Kidney (tissue), 14 donors: ENCODE results near the gene PIP5K1B. TPM values are rescaled to one million over a fixed set of nuclear protein-coding genes. Genes with fewer than 3 reads are reported as not detected.

ENCODE experiments used
- DNase-seq, 5 donors: peaks; one replicate each; pipeline ENCODE4 v3.0.0-alpha.2; 2013 to 2020
- FAIRE-seq: peaks from 2 replicates; lab custom pipeline; 2012; peaks lifted over from hg19 to GRCh38; lab: Jason Lieb, UNC
- H3K27ac ChIP-seq, 2 donors: one replicate each; pipeline ENCODE4 v1.7.0; 2013; ENCODE audit warnings: low read depth in 2 of 2, low read length in 2 of 2, inconsistent platforms in 1 of 2
- H3K27me3 ChIP-seq: one replicate; pipeline ENCODE4 v1.7.1; 2013; ENCODE audit warnings: low read length, inconsistent platforms; ENCODE audit not compliant: control insufficient read depth, insufficient read depth
- H3K36me3 ChIP-seq, 3 donors: one replicate each; pipeline versions ENCODE4 v1.7.0 to v1.7.1; 2013; ENCODE audit warnings: low read length in 3 of 3, control low read depth in 1 of 3, inconsistent platforms in 1 of 3; ENCODE audit not compliant: insufficient read depth in 3 of 3, control insufficient read depth in 2 of 3
- H3K4me1 ChIP-seq, 3 donors: one replicate each; pipeline versions ENCODE4 v1.7.0 to v1.7.1; 2013; ENCODE audit warnings: low read length in 3 of 3, inconsistent platforms in 1 of 3, low read depth in 1 of 3; ENCODE audit not compliant: control insufficient read depth in 2 of 3, insufficient read depth in 2 of 3
- H3K4me3 ChIP-seq, 3 donors: one replicate each; pipeline versions ENCODE4 v1.7.0 to v1.8.1; 2013; ENCODE audit warnings: low read length in 3 of 3, control low read depth in 1 of 3, inconsistent platforms in 1 of 3
- H3K9ac ChIP-seq, 3 donors: one replicate each; pipeline versions ENCODE4 v1.7.0 to v1.7.1; 2013; ENCODE audit warnings: low read length in 3 of 3, control low read depth in 1 of 3, inconsistent platforms in 1 of 3
- H3K9me3 ChIP-seq, 3 donors: one replicate each; pipeline versions ENCODE4 v1.7.0 to v1.7.1; 2013; ENCODE audit warnings: low read length in 3 of 3, control low read depth in 1 of 3, inconsistent platforms in 1 of 3; ENCODE audit not compliant: control insufficient read depth in 2 of 3, insufficient read depth in 1 of 3
- intact Hi-C: fragments of 100-400 bp; cut with DNase I; formaldehyde crosslinking; loops from one replicate; pipeline ENCODE4 v1.11.1; 2022
- polyA plus RNA-seq: library from polyadenylated mRNA; stranded (reverse); fragments of 350-450 nt; fragmentation: Illumina TruSeq; extraction: RNeasy Lipid Tissue Mini Kit (QIAGEN cat#74804); gene quantifications from one replicate; pipeline ENCODE4 v1.2.3, GENCODE V29; 2014; ENCODE audit warnings: low read depth, low replicate concordance; ENCODE audit not compliant: insufficient read depth
- total RNA-seq: library from RNA; stranded (reverse); fragmentation: NEBNext Ultra II Directional; extraction: Animal tissue kit (Norgen Biotek cat#: 25700); gene quantifications from one replicate; pipeline ENCODE4 v1.2.1, GENCODE V29; 2021
- TF ChIP-seq, protein P1 (sequence below): IDR thresholded peaks from 3 replicates; pipeline ENCODE4 v1.5.1; 2012; ENCODE audit warnings: mild to moderate bottlenecking, moderate library complexity, borderline replicate concordance; ENCODE audit not compliant: insufficient read depth; ENCODE audit errors: extremely low read depth
- donor health status: control.
- donor health status: control.
- donor health status: control.
- donor health status: control.
- donor health status: control.
- donor health status: DM: yes; HTN: yes; CAD: no.
- donor health status: Normal renal cell carcinoma (clear cell type).

Gene PIP5K1B
- total and polyA plus RNA-seq, 2 donors from 2014 or later: 9.4 to 10.1 TPM

DNA sequence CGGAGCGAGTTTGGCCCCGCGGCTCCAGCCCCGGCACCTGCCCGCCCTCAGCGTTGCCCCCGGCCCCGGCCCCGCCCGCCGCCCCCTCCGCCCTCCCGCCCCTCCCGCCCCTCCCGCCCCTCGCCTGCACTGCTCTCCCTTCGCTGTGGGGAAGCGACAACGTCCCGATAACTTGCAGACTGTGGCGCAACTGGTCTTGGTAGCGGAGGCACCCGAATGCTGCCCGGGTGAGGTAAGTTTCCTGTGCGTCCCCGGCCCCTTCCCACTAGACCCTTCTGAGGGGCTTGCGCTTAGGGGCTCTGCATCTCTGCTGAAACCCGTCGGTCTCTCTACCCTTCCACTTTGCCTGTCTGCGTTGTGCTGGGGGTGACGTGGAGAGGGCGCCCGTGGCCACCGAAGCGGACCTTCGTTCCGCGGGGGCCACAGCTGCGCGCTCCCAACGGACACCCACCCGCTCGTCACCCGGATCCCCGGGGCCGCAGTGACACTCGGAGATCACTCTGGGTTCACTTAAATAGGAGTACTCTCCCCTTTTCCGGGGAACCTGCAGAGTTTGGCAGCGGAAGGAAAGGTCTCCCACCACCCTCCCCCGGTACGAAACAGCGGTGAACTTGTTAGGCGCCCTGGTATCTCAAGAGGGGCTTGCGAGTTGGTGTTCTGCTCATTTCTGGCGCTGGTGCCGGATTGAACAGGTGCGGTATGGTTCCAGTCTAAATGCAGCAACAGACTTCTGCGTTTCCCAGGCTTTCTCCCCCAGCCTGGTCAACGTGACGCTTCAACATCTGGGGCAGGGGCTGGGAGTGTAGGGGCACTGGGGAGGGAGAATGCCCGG, 707 bp downstream of the PIP5K1B start:
- peak overlapping the region; percentile 40 to 81 (median 78) for H3K4me3 ChIP-seq
- TF ChIP-seq, protein P1, sequence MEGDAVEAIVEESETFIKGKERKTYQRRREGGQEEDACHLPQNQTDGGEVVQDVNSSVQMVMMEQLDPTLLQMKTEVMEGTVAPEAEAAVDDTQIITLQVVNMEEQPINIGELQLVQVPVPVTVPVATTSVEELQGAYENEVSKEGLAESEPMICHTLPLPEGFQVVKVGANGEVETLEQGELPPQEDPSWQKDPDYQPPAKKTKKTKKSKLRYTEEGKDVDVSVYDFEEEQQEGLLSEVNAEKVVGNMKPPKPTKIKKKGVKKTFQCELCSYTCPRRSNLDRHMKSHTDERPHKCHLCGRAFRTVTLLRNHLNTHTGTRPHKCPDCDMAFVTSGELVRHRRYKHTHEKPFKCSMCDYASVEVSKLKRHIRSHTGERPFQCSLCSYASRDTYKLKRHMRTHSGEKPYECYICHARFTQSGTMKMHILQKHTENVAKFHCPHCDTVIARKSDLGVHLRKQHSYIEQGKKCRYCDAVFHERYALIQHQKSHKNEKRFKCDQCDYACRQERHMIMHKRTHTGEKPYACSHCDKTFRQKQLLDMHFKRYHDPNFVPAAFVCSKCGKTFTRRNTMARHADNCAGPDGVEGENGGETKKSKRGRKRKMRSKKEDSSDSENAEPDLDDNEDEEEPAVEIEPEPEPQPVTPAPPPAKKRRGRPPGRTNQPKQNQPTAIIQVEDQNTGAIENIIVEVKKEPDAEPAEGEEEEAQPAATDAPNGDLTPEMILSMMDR: no peak
- DNase-seq: peak; percentile 48 to 78 (median 60)
- FAIRE-seq: no peak
- peak overlapping the region; percentile 41 to 64 for H3K27ac ChIP-seq
- H3K9me3 ChIP-seq: no peaks in the 10 kb centered on the region
- peaks cover 0 to 8% (median 0%) of the 10 kb centered on the region in 3 donors for H3K4me1 ChIP-seq
- peak overlapping the region; percentile 34 to 79 (median 67) for H3K9ac ChIP-seq
- intact Hi-C loops: no loop called here
- H3K27me3 ChIP-seq: peaks cover 6% of the 10 kb centered on the region
- H3K36me3 ChIP-seq: no peaks in the 10 kb centered on the region

DNA sequence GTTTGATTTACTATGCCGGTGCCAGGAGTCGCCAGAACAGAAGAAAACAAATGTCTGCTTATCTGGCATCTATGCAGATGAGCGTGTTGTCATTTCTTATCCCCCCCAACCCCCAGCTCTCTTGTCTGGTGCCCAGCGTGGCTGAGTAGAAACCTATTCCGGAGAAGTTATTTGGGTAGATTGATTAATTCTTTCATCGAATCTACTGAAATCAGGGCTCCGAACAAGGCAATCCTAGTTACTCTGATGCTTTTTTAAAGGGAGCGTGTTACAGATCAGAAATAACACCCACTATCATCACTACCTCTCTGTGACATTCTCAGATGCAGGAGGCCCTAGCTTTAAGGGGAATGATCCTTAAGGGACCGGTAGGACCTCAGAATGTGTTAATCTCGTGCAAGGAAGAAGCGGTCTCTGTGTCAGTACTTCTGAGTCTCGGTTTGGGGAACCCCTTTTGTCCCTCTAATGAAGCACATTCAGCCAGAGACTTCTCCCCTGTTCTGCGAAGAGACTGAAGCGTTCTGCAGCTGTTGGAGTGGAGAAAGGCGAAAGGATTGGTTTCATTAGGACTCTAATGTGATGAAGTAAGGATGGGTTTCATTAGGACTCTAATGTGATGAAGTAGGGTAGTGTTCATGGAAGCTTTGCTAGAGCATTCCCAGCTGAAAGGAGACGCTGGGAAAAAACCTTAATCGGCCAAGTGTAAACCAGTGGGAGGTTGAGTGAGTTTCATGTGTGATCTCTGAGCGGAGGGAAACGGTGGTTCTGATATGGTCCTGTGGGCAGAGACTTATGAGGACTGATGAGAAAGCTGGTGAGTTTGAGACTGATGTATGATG, 1.5 kb downstream of the PIP5K1B start:
- peaks cover 0 to 8% (median 0%) of the 10 kb centered on the region in 3 donors for H3K4me1 ChIP-seq
- no peaks in the 10 kb centered on the region for H3K9me3 ChIP-seq
- DNase-seq: peak in 3 of 5 donors; percentile 18 to 64 (median 57)
- no peaks in the 10 kb centered on the region for H3K36me3 ChIP-seq
- TF ChIP-seq, protein P1: no peak
- intact Hi-C loops: no loop called here
- peak overlapping the region; percentile 40 to 81 (median 78) for H3K4me3 ChIP-seq
- peak overlapping the region in 1 of 2 donors; percentile 13 for H3K27ac ChIP-seq
- peaks cover 6% of the 10 kb centered on the region for H3K27me3 ChIP-seq
- peak overlapping the region; percentile 9 to 79 (median 67) for H3K9ac ChIP-seq
- FAIRE-seq: no peak

DNA sequence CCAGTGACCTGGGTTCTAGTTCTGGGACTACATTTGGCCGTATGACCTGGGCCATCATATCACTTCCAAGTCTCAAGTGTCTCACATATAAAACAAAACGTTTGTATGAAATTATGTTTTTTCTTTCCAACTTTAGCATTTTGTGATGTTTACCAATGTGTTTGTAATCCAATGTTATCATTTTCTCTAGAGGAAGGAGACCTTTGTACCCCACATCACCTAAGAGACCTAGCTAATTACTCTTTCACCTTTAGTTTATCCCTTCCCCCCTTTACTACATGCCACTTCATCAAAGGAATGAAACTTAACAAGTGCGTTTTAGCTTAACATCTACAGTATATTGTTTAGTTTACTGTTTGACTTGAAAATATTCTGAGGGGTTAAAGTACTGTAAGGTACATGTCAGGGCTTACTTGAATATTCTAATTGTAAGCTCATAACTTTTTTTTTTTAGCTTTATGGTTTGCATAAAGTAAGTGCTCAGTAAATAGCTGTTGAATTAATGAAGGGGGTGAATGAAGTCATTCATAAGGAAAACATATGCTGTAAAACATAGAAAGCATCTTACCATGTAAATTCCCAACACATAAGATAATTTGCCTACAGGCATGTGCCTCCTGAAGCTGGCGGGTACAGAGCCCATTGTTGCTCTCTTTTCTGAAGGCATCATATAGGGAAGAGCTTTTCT, 2.9 kb downstream of the PIP5K1B start:
- Histone ChIP-seq H3K27ac (no peak overlapping the region), H3K9me3 (no peaks in the 10 kb centered on the region), H3K4me1 (peaks cover 0 to 8% (median 0%) of the 10 kb centered on the region in 3 donors), H3K4me3 (peak overlapping the region in 1 of 3 donors; percentile 78), H3K36me3 (no peaks in the 10 kb centered on the region), H3K9ac (no peak overlapping the region), H3K27me3 (peaks cover 6% of the 10 kb centered on the region)
- no peak for DNase-seq
- TF ChIP-seq, protein P1: no peak
- no peak for FAIRE-seq
- intact Hi-C loops: no loop called here
